ENCODE data around the gene ABCG1.

The ABCG1 gene

GRCh38 chr21:42215942-42216725, 2.8 kb upstream of the ABCG1 start:
- H2BK120ac ChIP-seq (ENCODE audit: low read depth, low read length): no peak overlapping the region
- H2BK15ac ChIP-seq (ENCODE audit: low read length): no peak overlapping the region
- no peak overlapping the region for H2AFZ ChIP-seq (ENCODE audit: low read length)
- no peak overlapping the region for H3K14ac ChIP-seq (ENCODE audit: low read length)
- H3K9ac ChIP-seq (ENCODE audit: low read depth, low read length, poor library complexity): no peak overlapping the region
- H3K4me1 ChIP-seq (ENCODE audit: control insufficient read depth in 2 of 2, insufficient read depth in 1 of 2, low read depth in 1 of 2, low read length in 2 of 2): peaks cover 0 to 11% of the 10 kb centered on the region in 2 donors
- no peak overlapping the region for H3K4me3 ChIP-seq (ENCODE audit: low read length in 2 of 2)
- WGBS, 2 donors (ENCODE audit: extremely low coverage in 2 of 2, insufficient read length in 2 of 2, insufficient replicate concordance in 1 of 2): no CpG with 5 or more reads among the region's 9 CpGs
- no peak overlapping the region for H4K91ac ChIP-seq (ENCODE audit: low read depth, low read length, poor library complexity)
- H3K9me3 ChIP-seq (replicated peaks in 1 of 2; ENCODE audit: control insufficient read depth in 2 of 2, insufficient read depth in 1 of 2, low read depth in 1 of 2, low read length in 2 of 2): no peaks in the 10 kb centered on the region
- H2BK5ac ChIP-seq (ENCODE audit: low read length): no peak overlapping the region
- no peaks in the 10 kb centered on the region for H3K79me1 ChIP-seq (ENCODE audit: low read depth, low read length)
- H3K18ac ChIP-seq (ENCODE audit: low read length): no peak overlapping the region
- H2AK5ac ChIP-seq (ENCODE audit: low read depth, low read length): peak overlapping the region; percentile 11
- H3K4ac ChIP-seq (ENCODE audit: low read length): no peak overlapping the region
- no peak overlapping the region for H3K23ac ChIP-seq (ENCODE audit: low read depth, low read length, poor library complexity)
- H3K4me2 ChIP-seq (ENCODE audit: insufficient read depth, low read length, poor library complexity, severe bottlenecking): no peak overlapping the region
- H3K27me3 ChIP-seq (ENCODE audit: control insufficient read depth in 3 of 3, insufficient read depth in 3 of 3, low read depth in 1 of 3, low read length in 3 of 3): peaks cover 0 to 42% (median 15%) of the 10 kb centered on the region in 3 experiments
- DNase-seq (ENCODE audit: low spot score): no peak
- no peak overlapping the region for H3K27ac ChIP-seq (replicated peaks; ENCODE audit: low read length)
- H4K8ac ChIP-seq (ENCODE audit: low read depth, low read length): no peak overlapping the region
- H2BK12ac ChIP-seq (ENCODE audit: low read length): no peak overlapping the region
- no peaks in the 10 kb centered on the region for H3K36me3 ChIP-seq (replicated peaks in 1 of 2; ENCODE audit: control insufficient read depth in 2 of 2, insufficient read depth in 2 of 2, low read length in 2 of 2)

- no peak overlapping the region for H2BK120ac ChIP-seq (ENCODE audit: low read depth, low read length)
- no peak overlapping the region for H2BK12ac ChIP-seq (ENCODE audit: low read length)
- peaks cover 8 to 11% of the 10 kb centered on the region in 2 donors for H3K4me1 ChIP-seq (ENCODE audit: control insufficient read depth in 2 of 2, insufficient read depth in 1 of 2, low read depth in 1 of 2, low read length in 2 of 2)
- no peaks in the 10 kb centered on the region for H3K9me3 ChIP-seq (replicated peaks in 1 of 2; ENCODE audit: control insufficient read depth in 2 of 2, insufficient read depth in 1 of 2, low read depth in 1 of 2, low read length in 2 of 2)
- H2AK5ac ChIP-seq (ENCODE audit: low read depth, low read length): no peak overlapping the region
- H3K9ac ChIP-seq (ENCODE audit: low read depth, low read length, poor library complexity): no peak overlapping the region
- H3K79me1 ChIP-seq (ENCODE audit: low read depth, low read length): no peaks in the 10 kb centered on the region
- H3K36me3 ChIP-seq (replicated peaks in 1 of 2; ENCODE audit: control insufficient read depth in 2 of 2, insufficient read depth in 2 of 2, low read length in 2 of 2): no peaks in the 10 kb centered on the region
- no peak overlapping the region for H2AFZ ChIP-seq (ENCODE audit: low read length)
- no peak overlapping the region for H3K18ac ChIP-seq (ENCODE audit: low read length)
- H3K4ac ChIP-seq (ENCODE audit: low read length): no peak overlapping the region
- no peak overlapping the region for H3K4me2 ChIP-seq (ENCODE audit: insufficient read depth, low read length, poor library complexity, severe bottlenecking)
- no peak overlapping the region for H4K91ac ChIP-seq (ENCODE audit: low read depth, low read length, poor library complexity)
- no CpG with 5 or more reads among the region's 17 CpGs for WGBS, 2 donors (ENCODE audit: extremely low coverage in 2 of 2, insufficient read length in 2 of 2, insufficient replicate concordance in 1 of 2)
- no peak overlapping the region for H3K4me3 ChIP-seq (ENCODE audit: low read length in 2 of 2)
- no peak overlapping the region for H2BK5ac ChIP-seq (ENCODE audit: low read length)
- no peak overlapping the region for H3K27ac ChIP-seq (replicated peaks; ENCODE audit: low read length)
- H3K14ac ChIP-seq (ENCODE audit: low read length): no peak overlapping the region
- no peak overlapping the region for H4K8ac ChIP-seq (ENCODE audit: low read depth, low read length)
- peaks cover 0 to 50% (median 15%) of the 10 kb centered on the region in 3 experiments for H3K27me3 ChIP-seq (ENCODE audit: control insufficient read depth in 3 of 3, insufficient read depth in 3 of 3, low read depth in 1 of 3, low read length in 3 of 3)
- DNase-seq (ENCODE audit: low spot score): no peak
- H3K23ac ChIP-seq (ENCODE audit: low read depth, low read length, poor library complexity): no peak overlapping the region
- H2BK15ac ChIP-seq (ENCODE audit: low read length): peak overlapping the region; percentile 17
Observed at GRCh38 chr21:42216726-42217572, 2.0 kb upstream of the ABCG1 start.

- H3K27ac ChIP-seq (replicated peaks; ENCODE audit: low read length): no peak overlapping the region
- no peak overlapping the region for H3K14ac ChIP-seq (ENCODE audit: low read length)
- no peak overlapping the region for H2AK5ac ChIP-seq (ENCODE audit: low read depth, low read length)
- no peak overlapping the region for H3K4ac ChIP-seq (ENCODE audit: low read length)
- peaks cover 0 to 62% (median 15%) of the 10 kb centered on the region in 3 experiments for H3K27me3 ChIP-seq (ENCODE audit: control insufficient read depth in 3 of 3, insufficient read depth in 3 of 3, low read depth in 1 of 3, low read length in 3 of 3)
- H2BK120ac ChIP-seq (ENCODE audit: low read depth, low read length): no peak overlapping the region
- peak overlapping the region; percentile 77 for H2AFZ ChIP-seq (ENCODE audit: low read length)
- H3K36me3 ChIP-seq (replicated peaks in 1 of 2; ENCODE audit: control insufficient read depth in 2 of 2, insufficient read depth in 2 of 2, low read length in 2 of 2): no peaks in the 10 kb centered on the region
- peak overlapping the region; percentile 39 for H2BK15ac ChIP-seq (ENCODE audit: low read length)
- H2BK12ac ChIP-seq (ENCODE audit: low read length): no peak overlapping the region
- peak overlapping the region; percentile 0 for H2BK5ac ChIP-seq (ENCODE audit: low read length)
- H3K9ac ChIP-seq (ENCODE audit: low read depth, low read length, poor library complexity): peak overlapping the region; percentile 89
- H3K4me1 ChIP-seq (ENCODE audit: control insufficient read depth in 2 of 2, insufficient read depth in 1 of 2, low read depth in 1 of 2, low read length in 2 of 2): peaks cover 11% of the 10 kb centered on the region in 2 donors
- H3K23ac ChIP-seq (ENCODE audit: low read depth, low read length, poor library complexity): peak overlapping the region; percentile 21
- DNase-seq (ENCODE audit: low spot score): no peak
- H4K91ac ChIP-seq (ENCODE audit: low read depth, low read length, poor library complexity): no peak overlapping the region
- H3K4me2 ChIP-seq (ENCODE audit: insufficient read depth, low read length, poor library complexity, severe bottlenecking): peak overlapping the region; percentile 100
- no peaks in the 10 kb centered on the region for H3K9me3 ChIP-seq (replicated peaks in 1 of 2; ENCODE audit: control insufficient read depth in 2 of 2, insufficient read depth in 1 of 2, low read depth in 1 of 2, low read length in 2 of 2)
- H4K8ac ChIP-seq (ENCODE audit: low read depth, low read length): no peak overlapping the region
- H3K18ac ChIP-seq (ENCODE audit: low read length): peak overlapping the region; percentile 82
- no CpG with 5 or more reads among the region's 41 CpGs for WGBS, 2 donors (ENCODE audit: extremely low coverage in 2 of 2, insufficient read length in 2 of 2, insufficient replicate concordance in 1 of 2)
- peak overlapping the region in 1 of 2 donors; percentile 82 for H3K4me3 ChIP-seq (ENCODE audit: low read length in 2 of 2)
- no peaks in the 10 kb centered on the region for H3K79me1 ChIP-seq (ENCODE audit: low read depth, low read length)
Observed at GRCh38 chr21:42219606-42220137, 732 bp downstream of the ABCG1 start.

All from neuronal stem cell (in vitro differentiated cells).